GM12873 (cell line): ENCODE measurements around the gene GPR160.

Experiments used
- TF ChIP-seq, protein P1 (sequence below): IDR thresholded peaks from 2 replicates; pipeline ENCODE4 v1.5.1; 2012; ENCODE audit warnings: low read depth, mild to moderate bottlenecking, moderate library complexity, low read length, control low read depth; ENCODE audit not compliant: insufficient read depth; ENCODE audit errors: missing control alignments

Gene GPR160

DNA sequence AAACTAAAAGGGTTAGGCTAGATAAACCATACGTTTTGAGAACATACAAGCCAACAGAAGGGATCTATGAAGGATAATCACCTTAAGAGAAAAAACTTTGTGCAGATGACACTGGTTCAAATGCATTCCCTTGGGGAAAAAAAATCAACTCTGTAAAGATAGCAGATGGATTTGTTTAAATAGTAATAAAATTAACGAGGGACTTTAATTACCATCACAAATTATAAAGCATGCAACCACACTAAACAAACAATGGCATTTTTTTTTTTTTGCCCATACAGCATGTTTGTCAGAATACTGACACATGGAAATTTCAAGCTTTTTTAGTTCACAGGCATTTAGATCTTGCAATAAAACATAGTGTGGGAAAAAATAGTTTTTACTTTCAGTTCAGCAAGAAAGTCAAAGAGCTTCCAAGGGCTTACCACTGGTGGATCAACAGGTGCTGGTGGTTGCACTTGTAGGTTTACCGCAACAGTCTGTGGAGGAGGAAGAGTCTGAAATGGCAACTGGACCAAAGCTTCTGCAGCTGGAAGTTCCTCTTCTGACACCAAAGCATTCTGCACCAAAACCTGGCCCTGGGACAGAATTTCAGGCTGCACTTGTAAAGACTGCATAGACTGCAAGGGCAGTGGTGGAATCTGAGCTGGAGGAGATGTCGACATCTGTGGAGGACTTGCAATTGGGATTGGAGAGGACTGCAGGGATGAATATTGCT is 90.6 kb downstream of the GPR160 start:
- TF ChIP-seq, protein P1, sequence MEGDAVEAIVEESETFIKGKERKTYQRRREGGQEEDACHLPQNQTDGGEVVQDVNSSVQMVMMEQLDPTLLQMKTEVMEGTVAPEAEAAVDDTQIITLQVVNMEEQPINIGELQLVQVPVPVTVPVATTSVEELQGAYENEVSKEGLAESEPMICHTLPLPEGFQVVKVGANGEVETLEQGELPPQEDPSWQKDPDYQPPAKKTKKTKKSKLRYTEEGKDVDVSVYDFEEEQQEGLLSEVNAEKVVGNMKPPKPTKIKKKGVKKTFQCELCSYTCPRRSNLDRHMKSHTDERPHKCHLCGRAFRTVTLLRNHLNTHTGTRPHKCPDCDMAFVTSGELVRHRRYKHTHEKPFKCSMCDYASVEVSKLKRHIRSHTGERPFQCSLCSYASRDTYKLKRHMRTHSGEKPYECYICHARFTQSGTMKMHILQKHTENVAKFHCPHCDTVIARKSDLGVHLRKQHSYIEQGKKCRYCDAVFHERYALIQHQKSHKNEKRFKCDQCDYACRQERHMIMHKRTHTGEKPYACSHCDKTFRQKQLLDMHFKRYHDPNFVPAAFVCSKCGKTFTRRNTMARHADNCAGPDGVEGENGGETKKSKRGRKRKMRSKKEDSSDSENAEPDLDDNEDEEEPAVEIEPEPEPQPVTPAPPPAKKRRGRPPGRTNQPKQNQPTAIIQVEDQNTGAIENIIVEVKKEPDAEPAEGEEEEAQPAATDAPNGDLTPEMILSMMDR, result no peak

DNA sequence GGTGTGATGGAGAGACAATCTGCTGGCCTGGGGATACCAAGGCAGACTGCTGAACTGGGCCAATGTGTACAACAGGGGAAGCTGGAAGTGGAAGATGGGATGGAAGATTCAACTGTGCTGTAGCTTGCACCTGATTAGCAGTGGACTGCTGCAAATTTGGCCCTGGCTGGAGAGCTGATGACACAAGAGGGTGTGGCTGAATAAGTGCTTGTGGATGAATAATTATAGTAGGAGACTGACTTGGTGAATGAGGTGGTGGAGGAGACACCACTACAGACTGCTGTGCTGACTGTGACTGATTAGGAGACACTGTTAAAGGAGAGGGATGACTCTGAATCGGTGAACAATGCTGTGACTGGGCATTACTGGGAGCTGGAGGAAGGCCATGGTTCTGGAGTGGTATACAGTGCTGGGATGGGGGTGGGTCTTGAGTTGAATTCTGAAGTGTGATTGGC is 91.2 kb downstream of the GPR160 start:
- TF ChIP-seq, protein P1, result no peak

GRCh38 chr3:170130532-170130931 is 92.7 kb downstream of the GPR160 start:
- TF ChIP-seq, protein P1, result no peak

DNA sequence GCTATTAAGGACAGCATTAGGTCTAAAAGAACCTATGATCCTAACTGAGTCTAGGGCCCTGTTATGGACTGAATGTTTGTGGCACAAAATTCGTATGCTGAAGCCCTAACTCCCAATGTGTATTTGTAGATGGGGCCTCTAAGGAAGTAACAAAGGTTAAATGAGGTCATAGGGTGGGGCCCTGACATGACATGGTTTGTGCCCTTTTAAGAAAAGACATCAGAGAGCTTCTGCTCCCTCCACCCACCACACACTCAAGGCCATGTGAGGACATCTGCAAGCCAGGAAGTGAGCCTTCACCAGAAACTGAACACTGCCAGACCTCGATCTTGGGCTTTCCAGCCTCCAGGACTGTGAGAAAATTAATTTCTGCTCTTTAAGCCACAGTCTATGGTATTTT is 94.5 kb downstream of the GPR160 start:
- TF ChIP-seq, protein P1, result no peak
